Cardiac fibroblast (primary cell): ENCODE results near the gene ABCC8.

Experiments used
- DNase-seq, 2 donors: peaks; one replicate each; pipeline versions ENCODE4 v3.0.0 to v3.0.0-alpha.2; 2010; ENCODE audit warnings: low read depth in 2 of 2
- H3K4me3 ChIP-seq, 2 donors: replicated peaks in 1 of 2; 1 replicate in 1 of 2; 2 replicates in 1 of 2; pipeline ENCODE4 v1.5.1; 2011; ENCODE audit warnings: low read depth in 2 of 2, low read length in 2 of 2, mild to moderate bottlenecking in 2 of 2, moderate library complexity in 1 of 2
- TF ChIP-seq, protein P1 (sequence below): IDR thresholded peaks from one replicate; pipeline ENCODE4 v1.5.1; 2011; ENCODE audit warnings: low read depth, mild to moderate bottlenecking, low read length, inconsistent platforms

Gene ABCC8

GRCh38 chr11:17410606-17411379 lies 65.9 kb downstream of the ABCC8 start:
- H3K4me3 ChIP-seq, result no peak overlapping the region
- no peak for DNase-seq
- TF ChIP-seq, protein P1, sequence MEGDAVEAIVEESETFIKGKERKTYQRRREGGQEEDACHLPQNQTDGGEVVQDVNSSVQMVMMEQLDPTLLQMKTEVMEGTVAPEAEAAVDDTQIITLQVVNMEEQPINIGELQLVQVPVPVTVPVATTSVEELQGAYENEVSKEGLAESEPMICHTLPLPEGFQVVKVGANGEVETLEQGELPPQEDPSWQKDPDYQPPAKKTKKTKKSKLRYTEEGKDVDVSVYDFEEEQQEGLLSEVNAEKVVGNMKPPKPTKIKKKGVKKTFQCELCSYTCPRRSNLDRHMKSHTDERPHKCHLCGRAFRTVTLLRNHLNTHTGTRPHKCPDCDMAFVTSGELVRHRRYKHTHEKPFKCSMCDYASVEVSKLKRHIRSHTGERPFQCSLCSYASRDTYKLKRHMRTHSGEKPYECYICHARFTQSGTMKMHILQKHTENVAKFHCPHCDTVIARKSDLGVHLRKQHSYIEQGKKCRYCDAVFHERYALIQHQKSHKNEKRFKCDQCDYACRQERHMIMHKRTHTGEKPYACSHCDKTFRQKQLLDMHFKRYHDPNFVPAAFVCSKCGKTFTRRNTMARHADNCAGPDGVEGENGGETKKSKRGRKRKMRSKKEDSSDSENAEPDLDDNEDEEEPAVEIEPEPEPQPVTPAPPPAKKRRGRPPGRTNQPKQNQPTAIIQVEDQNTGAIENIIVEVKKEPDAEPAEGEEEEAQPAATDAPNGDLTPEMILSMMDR, result no peak

DNA sequence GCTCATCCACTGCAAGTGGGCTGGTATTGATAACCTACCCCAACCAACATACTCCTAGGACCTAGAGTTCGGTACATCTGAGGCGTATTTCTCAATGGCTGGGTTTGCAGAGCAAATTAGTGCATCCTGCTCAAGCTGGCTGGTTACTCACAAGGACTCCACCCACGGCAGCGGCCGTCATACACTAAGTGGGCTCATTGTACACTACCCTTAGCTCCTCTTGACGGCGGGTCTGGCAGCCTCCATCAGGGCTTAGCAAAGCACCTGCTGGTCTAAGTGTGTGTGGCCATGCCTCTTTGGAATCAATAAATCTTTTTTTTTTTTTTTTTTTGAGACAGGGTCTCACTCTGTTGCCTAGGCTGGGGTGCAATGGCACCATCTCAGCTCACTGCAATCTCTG lies 68.0 kb downstream of the ABCC8 start:
- H3K4me3 ChIP-seq, result no peak overlapping the region
- TF ChIP-seq, protein P1, result no peak
- no peak for DNase-seq

DNA sequence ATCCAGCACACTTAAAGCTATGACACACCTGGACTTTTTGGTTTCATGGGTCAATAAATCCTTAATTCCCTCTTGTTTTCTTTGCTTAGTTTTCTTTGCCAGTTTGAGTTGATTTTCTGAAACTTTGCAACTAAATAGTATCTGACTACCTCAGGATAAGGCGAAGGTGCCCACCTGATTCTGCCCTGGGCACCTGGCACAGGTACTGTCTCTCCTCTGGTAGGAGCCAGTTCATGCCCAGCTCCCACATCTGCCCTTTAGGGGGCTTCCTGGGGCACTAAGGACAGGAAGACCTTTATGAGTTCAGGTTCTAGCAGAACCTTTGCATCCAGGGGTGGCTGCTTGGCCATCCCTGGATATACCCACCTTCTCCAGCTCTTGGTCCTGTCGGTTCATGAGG lies 68.6 kb downstream of the ABCC8 start:
- DNase-seq, result no peak
- TF ChIP-seq, protein P1, result no peak
- no peak overlapping the region for H3K4me3 ChIP-seq

DNA sequence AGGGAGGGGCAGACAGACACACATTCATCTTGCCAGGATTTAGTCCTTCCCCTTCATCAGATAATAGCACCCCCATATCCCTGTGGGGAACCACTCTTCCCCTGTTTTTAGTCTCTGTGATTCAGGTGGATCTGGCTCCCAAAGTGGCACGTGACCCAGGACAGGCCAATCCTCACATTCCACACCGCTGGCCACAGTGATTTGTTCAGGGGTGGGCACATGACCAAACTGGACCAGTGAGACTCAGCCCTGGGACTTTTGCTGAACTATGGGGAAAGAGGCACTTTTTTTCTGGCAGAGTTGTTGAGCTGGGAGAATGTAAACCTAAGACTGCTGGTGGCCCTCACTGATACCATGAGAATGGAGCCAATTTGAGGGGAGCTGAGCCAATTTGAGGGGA lies 69.1 kb downstream of the ABCC8 start:
- no peak overlapping the region for H3K4me3 ChIP-seq
- TF ChIP-seq, protein P1, result no peak
- no peak for DNase-seq

- H3K4me3 ChIP-seq, result no peak overlapping the region
- TF ChIP-seq, protein P1, result no peak
- no peak for DNase-seq
Observed at GRCh38 chr11:17406818-17407149, 69.9 kb downstream of the ABCC8 start.

- TF ChIP-seq, protein P1, result no peak
- H3K4me3 ChIP-seq, result peak overlapping the region in 1 of 2 donors; percentile 14
Observed at GRCh38 chr11:17406082-17406817, 70.4 kb downstream of the ABCC8 start.

More at GRCh38 chr11:17406082-17406817, 70.4 kb downstream of the ABCC8 start:
- no peak for DNase-seq
